ENCODE measurements around the gene PIGB.

The PIGB gene

DNA sequence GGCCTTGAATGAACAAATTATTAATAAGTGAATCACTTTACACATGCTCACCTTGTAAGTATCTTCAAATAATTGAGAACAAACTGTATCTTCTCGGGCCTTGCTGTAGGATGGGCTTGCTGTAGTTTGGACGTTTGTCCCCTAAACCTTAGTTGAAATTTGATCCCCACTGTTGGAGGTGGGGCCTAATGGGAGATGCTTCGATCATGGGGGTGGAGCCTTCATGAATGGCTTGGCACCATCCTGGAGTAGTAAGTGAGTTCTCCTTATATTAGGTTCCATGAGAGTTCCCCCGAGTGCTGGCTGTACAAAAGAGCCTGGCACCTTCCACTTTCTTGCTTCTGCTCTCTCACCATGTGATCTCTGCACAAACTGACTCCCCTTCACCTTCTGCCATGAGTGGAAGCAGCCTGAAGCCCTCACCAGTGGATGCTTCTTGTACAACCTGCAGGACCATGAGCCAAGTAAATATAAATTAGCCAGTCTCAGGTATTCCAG is 29.3 kb downstream of the PIGB start:
- TF ChIP-seq, protein P1, sequence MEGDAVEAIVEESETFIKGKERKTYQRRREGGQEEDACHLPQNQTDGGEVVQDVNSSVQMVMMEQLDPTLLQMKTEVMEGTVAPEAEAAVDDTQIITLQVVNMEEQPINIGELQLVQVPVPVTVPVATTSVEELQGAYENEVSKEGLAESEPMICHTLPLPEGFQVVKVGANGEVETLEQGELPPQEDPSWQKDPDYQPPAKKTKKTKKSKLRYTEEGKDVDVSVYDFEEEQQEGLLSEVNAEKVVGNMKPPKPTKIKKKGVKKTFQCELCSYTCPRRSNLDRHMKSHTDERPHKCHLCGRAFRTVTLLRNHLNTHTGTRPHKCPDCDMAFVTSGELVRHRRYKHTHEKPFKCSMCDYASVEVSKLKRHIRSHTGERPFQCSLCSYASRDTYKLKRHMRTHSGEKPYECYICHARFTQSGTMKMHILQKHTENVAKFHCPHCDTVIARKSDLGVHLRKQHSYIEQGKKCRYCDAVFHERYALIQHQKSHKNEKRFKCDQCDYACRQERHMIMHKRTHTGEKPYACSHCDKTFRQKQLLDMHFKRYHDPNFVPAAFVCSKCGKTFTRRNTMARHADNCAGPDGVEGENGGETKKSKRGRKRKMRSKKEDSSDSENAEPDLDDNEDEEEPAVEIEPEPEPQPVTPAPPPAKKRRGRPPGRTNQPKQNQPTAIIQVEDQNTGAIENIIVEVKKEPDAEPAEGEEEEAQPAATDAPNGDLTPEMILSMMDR (conservative IDR thresholded peaks at IDR 0.05): no peak
- no peak overlapping the region for H3K27ac ChIP-seq

DNA sequence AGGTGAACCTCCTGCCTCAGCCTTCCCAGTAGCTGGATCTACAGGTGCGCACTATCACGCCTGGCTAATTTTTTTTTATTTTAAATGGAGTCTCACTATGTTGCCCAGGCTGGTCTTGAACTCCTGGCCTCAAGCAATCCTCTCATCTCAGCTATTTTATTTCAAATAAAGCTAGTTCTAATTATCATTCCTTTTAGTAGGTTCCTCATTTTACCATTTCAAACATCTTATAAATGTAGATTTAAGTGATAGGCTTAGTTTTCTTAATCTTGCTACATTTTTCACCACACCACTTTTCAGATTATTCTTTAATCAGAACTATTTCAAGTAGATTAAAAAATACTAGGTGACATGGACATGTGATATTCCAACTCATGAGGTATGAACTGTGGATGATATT is 30.3 kb downstream of the PIGB start:
- H3K27ac ChIP-seq: no peak overlapping the region
- TF ChIP-seq, protein P1 (conservative IDR thresholded peaks at IDR 0.05): no peak

DNA sequence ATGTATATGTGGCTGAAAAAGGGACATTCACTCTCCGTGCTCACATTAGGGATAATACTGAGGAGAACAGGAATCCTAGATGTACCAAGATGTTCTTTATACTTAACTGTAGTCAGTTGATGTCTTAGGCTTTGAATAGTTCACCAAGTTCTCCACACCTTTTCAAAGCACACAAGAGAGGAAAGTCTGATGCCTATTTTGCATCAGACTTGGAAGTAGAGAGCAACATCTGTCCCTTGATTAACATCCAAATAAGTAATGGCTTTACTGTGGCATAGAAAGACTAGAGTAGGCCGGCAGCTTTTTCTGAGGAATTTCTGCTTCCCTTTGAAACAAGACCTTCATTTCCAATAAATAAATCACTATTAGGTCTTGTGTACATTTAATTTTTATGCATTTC is 34.0 kb downstream of the PIGB start:
- no peak overlapping the region for H3K27ac ChIP-seq
- TF ChIP-seq, protein P1 (conservative IDR thresholded peaks at IDR 0.05): no peak

DNA sequence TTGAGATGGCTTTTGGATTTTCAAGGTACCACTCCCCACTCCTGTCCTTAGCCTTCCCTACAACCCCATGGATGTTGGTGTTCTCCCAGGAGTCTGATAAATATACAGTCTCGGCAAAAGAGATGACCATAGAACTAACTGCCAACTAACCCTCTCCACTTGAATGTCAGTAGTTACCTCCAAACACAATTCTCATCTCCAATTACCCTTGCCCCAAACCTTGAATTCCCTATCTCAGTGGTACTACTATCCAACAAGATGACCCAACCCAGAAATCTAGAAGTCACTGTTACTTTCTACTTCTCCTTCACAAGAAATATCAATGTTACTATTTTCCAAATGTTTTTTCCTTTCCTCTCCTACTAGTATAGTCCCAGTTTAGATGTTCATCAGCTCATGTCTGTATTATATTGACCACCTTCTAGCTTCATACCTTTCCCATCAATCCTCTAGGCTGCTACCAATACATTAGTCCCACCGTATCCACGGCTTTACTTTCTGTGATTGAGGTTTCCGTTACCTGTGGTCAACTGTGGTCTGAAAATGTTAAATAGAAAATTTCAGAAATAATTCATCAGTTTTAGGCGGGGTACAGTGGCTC is 38.1 kb downstream of the PIGB start:
- H3K27ac ChIP-seq: no peak overlapping the region
- TF ChIP-seq, protein P1 (conservative IDR thresholded peaks at IDR 0.05): no peak

DNA sequence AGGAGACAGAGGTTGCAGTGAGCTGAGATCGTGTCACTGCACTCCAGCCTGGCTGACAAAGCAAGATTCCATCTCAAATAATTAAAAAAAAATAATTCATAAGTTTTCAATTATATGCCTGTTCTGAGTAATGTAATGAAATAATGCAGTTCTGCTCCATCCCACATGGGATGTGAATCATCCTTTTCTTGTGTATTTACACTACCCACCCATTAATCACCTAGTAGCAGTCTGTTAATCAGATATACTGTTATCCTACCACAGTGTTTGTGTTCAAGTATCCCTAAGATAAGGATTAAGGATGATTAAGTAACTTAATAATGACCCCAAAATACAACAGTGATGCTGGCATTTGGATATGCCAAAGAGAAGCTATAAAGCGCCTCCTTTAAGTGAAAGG is 38.8 kb downstream of the PIGB start:
- H3K27ac ChIP-seq: no peak overlapping the region
- TF ChIP-seq, protein P1 (conservative IDR thresholded peaks at IDR 0.05): no peak

DNA sequence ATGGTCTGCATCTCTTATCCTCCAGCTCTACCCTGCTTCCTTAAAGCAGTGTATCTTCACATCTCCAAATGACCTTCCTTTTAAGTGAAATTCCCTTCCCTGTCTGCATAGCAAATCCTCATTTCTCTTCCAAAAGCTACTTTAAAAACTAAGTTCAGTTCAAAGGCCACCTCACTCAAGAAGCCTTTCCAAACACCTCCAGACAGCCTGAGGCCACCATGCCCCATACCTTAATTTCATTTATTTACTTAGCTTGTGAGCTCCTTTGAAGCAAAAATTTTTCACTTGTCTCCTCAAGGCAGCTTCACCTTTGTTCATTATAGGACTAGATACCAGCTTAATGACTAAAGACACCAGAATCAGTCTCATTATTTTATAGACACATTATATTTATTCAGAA is 39.4 kb downstream of the PIGB start:
- no peak overlapping the region for H3K27ac ChIP-seq
- TF ChIP-seq, protein P1 (conservative IDR thresholded peaks at IDR 0.05): no peak

DNA sequence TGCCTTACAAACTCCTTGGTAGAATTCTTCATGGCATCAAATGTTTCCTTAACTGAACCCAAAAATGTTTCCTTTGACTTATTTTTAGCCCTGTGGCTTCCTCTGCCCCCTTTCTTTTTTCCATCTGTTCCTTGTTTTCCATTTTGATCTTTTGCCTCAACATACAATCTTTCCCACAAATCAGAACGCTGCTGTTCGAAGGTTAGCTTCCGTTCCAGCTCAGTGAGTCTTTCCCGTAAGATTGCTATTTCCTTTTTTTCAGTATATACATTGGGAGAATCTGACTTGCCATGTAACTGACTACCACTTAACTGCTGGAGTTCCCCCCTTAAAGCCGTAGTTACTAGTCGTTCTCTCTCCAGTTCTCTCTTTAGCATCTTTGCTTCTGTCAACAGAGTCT is 41.2 kb downstream of the PIGB start:
- H3K27ac ChIP-seq: no peak overlapping the region
- TF ChIP-seq, protein P1 (conservative IDR thresholded peaks at IDR 0.05): no peak
